GM12864 (cell line): ENCODE data around the gene THSD4.

Experiments used
- DNase-seq: peaks from one replicate; pipeline ENCODE4 v3.0.0-alpha.2; 2011; ENCODE audit warnings: low read depth
- H3K4me3 ChIP-seq: 2 replicates; pipeline ENCODE4 v1.5.1; 2011; ENCODE audit warnings: mild to moderate bottlenecking, low read depth, low read length, control low read depth
- CTCF ChIP-seq: IDR thresholded peaks from 2 replicates; pipeline ENCODE4 v1.5.1; 2011; ENCODE audit warnings: low read depth, mild to moderate bottlenecking, moderate library complexity, low read length, control low read depth, inconsistent platforms; ENCODE audit errors: missing control alignments

Gene THSD4

GRCh38 chr15:71136159-71136783 is 21.0 kb downstream of the THSD4 start:
- no peak for DNase-seq
- TF ChIP-seq CTCF, result no peak
- H3K4me3 ChIP-seq, result no peak overlapping the region

GRCh38 chr15:71136793-71137518 is 21.7 kb downstream of the THSD4 start:
- no peak for TF ChIP-seq CTCF
- DNase-seq, result no peak

GRCh38 chr15:71138473-71138872 is 23.2 kb downstream of the THSD4 start:
- DNase-seq, result no peak
- no peak overlapping the region for H3K4me3 ChIP-seq
- no peak for TF ChIP-seq CTCF

More at GRCh38 chr15:71136793-71137518, 21.7 kb downstream of the THSD4 start:
- H3K4me3 ChIP-seq, result no peak overlapping the region

- H3K4me3 ChIP-seq, result no peak overlapping the region
- no peak for DNase-seq
- TF ChIP-seq CTCF, result no peak
Measured at GRCh38 chr15:71139241-71139640, 24.0 kb downstream of the THSD4 start.

GRCh38 chr15:71141572-71141971 is 26.3 kb downstream of the THSD4 start:
- no peak for DNase-seq
- TF ChIP-seq CTCF, result no peak
- H3K4me3 ChIP-seq, result no peak overlapping the region

- H3K4me3 ChIP-seq, result no peak overlapping the region
- no peak for TF ChIP-seq CTCF
- DNase-seq, result no peak
Measured at GRCh38 chr15:71142780-71143179, 27.5 kb downstream of the THSD4 start.
